DMS53 treated with DMSO at 0.1 percent for 48 hours (cell line): ENCODE measurements around the gene NRARP.
"Not testable (repeated sequence)": the region's sequence is repeated elsewhere in the genome, so short reads cannot be mapped to it uniquely, and the experiment has no call there.

Experiments used
- DNase-seq: peaks from one replicate; lab custom pipeline; 2025; ENCODE audit not compliant: unreplicated experiment; lab: John Stamatoyannopoulos, UW

Gene NRARP

GRCh38 chr9:137302118-137302448, at the start of gene NRARP:
Gene NRARP (minus strand): TSS chr9:137302271. CDS start chr9:137301928, 343 bp downstream.
- DNase-seq, result peak; percentile 73

DNA sequence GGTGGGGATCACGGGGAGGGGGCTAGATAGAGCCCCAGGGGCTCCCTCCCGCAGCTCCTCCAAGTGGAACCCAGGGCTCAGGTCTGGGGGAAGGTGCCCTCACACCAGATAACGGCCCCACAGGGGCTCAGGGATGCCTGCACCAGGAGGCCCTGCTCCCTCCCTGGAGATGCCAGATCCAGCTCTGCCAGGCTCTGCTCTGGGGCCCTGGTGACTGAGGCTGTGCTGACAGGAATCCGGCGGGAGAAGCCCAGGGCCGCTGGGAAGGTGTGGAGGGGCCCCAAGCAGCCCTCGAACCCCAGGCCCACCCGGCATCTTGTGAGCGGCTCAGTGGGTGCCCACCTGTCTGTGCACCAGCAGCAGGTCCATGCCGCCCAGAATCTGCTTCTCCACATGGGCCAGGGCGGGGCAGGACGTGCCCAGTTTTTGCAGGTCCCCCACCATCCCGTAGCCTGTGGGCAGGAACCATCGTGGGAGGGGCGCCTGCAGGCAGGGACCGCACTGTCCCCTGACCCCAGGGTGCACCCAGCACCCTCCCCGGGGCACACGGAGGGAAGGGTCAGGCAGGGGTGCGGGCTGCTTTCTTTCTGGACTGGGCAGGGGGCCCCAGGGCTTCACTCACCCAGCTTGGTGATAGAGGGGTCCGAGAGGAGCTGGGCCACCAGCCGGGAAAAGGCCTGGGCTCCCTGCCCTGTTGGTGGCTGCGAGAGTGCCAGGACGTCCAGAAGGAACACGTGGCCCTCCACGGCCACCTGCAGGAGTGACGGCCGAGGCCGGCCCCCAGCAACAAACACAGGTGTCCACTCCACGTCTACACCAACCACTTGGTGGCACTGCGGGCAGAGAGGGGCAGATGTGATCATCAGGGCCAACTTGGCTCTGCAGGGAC, 48.9 kb upstream of the NRARP start:
- peak; percentile 33 for DNase-seq

DNA sequence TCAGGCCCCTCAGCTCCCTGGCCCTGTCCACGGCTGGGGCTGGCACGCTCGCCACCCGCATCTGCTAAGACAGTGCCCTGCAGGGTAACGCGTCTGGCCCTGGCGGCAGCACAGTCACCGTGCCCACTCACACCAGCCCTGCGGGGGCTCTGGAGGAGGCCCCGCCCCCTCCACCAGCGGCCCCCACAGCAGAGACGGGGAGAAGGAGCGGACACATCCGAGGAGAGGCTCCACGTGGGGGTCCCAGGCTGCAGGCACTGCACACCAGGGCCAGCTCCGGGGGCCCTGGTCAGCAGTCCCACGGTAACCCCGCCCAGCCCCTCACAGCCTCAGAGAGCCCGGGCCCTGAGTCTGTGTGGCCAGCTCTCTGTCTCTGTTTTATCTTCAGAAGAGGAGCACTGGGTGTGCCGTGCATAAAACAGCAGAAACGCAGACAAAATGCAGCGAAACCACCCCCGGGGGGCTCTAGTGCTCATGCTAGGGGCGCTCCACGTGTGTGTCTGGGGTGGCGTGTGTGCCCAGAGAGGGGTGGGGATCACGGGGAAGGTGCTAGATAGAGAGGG, 47.5 kb upstream of the NRARP start:
- no peak for DNase-seq

DNA sequence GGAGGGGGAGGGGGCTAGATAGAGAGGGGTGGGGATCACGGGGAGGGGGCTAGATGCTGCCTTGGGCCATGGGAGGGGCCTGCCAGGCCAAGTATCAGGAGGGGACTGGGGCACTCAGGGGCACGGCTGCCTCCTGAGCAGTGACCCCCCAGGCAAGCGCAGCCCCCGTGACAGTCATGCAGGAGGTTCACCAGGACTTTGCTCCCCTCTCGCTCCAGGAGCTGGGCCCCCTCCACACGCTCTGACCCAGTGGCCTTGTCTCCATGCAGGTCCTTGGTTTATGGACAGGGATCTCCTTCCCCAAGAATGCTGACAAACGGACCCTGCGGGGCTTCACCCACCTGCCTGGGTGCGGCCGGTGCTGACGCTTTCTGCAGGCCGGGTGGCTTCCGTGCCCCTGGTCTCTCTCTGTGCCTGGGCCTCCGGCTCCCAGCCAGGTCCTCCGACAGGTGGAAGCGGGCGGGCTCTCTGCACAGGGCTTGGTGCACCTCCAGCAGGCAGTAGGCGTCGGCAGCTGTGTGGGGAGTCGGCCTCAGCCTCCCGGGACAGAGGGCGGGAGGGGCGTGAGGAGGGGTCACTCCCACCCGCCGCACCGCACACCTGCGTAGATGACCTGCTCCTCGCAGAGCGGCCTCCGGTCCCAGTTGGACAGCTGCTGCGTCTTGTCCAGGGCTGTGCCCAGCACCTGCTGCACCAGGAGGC, 46.8 kb upstream of the NRARP start:
- DNase-seq, result no peak

GRCh38 chr9:137347928-137348327, 45.9 kb upstream of the NRARP start:
- no peak for DNase-seq

DNA sequence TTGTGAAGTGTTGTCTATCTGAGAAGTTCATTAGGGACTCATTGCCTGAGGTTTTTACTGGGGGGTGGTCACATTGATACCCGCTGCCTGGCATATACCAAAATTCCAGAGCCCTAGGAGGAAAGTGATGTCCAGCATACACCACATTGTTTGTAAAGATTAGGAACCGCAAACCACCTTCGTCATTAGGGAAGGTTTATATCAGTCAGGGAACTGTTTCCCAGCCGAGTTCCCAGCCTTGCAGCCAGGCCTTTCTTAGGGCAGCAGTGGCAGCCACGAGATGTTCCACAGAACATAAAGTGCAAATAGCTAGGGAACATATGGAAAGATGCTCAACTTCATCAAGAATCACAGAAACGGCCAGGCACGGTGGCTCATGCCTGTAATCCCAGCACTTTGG, 40.4 kb upstream of the NRARP start:
- no peak for DNase-seq

- no peak for DNase-seq
Measured at GRCh38 chr9:137341227-137341626, 39.2 kb upstream of the NRARP start.

GRCh38 chr9:137339908-137340462, 37.9 kb upstream of the NRARP start:
- DNase-seq, result not testable (repeated sequence)

DNA sequence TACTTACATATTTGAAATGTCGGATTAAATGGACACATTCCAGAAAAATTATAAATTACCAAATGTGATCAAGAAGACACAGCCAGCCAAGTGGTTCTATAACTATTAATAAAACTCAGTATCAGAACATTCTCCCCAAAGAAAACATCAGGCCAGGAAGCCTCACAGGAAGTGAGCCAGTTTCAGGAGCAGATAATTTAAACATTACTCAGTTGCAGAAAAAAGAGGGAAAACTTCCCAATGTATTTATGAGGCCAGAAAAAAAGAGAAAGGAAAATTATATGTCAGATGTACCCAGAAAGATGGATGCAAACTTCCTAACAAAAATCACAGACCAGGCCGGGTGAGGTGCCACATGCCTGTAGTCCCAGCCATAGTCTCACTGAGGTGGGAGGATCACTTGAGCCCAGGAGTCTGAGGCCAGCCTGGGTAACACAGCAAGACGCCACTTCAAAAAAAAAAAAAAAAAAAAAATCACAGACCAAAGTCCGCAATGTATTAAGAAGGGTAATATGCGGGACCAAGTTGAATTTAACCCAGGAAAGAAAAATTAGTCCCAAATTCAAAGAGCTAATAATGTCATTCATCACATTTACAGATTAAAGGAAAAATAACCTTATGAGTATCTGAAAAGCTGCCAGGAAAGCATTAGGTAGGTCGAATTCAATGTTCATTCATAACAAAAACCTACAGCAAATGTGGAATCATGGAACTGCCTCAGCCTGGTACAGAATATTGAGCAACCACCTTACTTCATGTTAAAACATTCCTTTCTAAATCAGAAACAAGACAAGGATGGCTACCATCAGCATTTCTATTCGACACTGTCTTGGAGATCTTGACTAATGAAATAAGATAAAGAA, 37.2 kb upstream of the NRARP start:
- DNase-seq, result no peak

- DNase-seq, result no peak
Measured at GRCh38 chr9:137336735-137337134, 34.7 kb upstream of the NRARP start.

- DNase-seq, result no peak
Measured at GRCh38 chr9:137333016-137333671, 31.1 kb upstream of the NRARP start.

- DNase-seq, result no peak
Measured at GRCh38 chr9:137331929-137332328, 29.9 kb upstream of the NRARP start.

GRCh38 chr9:137330689-137331088, 28.6 kb upstream of the NRARP start:
- no peak for DNase-seq

GRCh38 chr9:137329590-137329989, 27.5 kb upstream of the NRARP start:
- not testable (repeated sequence) for DNase-seq

- not testable (repeated sequence) for DNase-seq
Measured at GRCh38 chr9:137327641-137328550, 25.8 kb upstream of the NRARP start.

DNA sequence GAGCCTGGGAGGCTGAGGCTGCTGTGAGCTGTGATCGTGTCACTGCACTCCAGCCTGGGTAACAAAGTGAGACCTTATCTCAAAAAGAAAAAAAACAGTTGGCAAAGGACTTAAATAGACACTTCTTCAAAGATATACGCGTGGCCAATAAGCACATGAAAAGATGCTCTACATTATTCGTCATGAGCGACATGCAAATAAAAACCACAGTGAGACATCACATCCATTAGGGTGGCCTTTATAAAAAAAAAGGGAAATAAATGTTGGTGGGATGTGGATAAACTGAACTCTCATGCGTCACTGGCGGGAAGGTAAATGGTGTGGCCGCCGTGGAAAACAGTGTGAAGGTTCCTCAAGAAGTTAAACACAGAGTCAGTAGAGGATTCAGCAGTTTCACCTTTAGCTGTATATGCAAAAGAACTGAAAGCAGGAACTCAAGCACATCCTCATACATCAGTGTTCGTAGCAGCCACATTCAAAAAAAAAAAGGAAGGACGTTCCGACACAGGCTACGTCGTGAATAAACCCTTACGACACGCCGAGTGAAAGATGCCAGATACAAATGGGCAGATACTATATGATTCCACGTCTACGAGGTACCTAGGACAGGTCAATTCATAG, 24.5 kb upstream of the NRARP start:
- DNase-seq, result no peak

DNA sequence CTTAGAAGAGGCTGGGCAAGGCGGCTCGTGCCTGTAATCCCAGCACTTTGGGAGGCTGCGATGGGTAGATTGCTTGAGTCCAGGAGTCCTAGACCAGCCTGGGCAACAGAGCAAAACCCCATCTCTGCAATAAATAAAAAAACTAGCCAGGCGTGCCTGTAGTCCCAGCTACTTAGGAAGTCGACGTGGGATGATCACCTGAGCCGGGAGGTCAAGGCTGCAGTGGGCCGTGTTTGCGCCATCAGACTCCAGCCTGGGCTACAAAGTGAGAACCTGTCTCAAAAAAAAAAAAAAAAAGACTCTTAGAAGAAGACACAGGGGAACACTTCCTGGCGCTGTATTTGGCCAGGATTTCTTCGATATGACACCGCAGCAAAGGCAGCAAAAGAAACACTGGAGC, 23.7 kb upstream of the NRARP start:
- no peak for DNase-seq

DNA sequence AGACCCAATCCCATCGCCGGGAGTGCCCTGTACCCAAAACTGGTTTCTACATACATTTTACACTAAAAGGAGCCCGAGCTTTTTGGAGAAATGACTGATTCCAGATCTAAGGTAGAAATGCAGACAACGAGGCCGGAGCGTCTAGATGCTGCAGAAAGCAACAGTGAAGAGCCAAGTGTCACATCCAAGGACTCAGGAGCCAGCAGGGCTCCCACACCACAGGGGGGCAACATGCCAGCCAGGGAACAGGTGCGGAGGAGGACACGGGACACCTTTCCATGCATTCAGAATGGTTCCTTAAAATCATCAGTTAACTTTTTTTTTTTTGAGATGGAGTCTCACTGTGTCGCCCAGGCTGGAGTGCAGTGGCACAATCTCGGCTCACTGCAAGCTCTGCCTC, 23.1 kb upstream of the NRARP start:
- DNase-seq, result no peak
